NCI-H1048 (cell line): ENCODE measurements around the gene BCL2.

ENCODE experiments used
- DNase-seq: peaks from one replicate; lab custom pipeline; 2025; lab: John Stamatoyannopoulos, UW

The BCL2 gene

DNA sequence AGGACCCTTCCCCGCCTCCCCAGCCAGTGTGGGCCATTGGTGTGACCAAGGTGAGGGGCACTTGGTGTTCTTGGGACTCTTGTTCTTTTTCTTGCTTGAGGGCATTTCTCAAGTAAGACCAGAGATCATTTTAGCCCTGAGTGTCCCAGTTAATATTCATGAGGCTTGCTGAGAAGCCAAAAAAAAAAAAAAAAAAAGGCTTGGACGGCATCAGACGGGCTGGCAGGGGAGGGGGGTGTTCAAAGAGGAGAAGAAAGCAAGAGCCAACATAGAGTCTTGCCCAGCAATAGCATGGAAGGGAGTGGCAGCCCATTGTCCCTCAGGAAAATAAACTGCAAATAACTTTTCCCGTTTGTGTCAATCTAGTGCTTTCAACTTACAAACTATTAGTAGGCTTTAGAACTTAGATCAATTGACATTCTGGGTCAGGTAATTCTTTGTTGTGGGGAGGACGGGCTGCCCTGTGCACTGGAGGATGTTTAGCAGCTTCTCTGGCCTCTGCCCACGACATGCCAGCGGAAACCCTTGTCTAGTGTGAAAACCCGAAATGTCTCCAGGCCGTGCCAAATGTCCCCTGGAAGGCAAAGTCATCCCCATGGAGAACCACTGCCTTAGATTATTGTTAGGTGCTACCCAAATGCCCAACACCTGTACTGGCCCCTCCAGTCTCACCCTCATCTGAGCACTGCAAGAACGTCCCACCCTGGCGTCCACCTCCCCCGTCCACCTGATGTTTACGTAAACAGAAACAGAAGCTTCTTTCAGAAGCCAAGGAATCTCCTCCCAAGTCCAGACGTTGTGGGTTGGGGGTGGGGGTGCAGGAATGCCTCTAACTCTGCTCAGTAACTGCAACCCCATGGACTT is 163.4 kb downstream of the BCL2 start:
- DNase-seq = no peak

DNA sequence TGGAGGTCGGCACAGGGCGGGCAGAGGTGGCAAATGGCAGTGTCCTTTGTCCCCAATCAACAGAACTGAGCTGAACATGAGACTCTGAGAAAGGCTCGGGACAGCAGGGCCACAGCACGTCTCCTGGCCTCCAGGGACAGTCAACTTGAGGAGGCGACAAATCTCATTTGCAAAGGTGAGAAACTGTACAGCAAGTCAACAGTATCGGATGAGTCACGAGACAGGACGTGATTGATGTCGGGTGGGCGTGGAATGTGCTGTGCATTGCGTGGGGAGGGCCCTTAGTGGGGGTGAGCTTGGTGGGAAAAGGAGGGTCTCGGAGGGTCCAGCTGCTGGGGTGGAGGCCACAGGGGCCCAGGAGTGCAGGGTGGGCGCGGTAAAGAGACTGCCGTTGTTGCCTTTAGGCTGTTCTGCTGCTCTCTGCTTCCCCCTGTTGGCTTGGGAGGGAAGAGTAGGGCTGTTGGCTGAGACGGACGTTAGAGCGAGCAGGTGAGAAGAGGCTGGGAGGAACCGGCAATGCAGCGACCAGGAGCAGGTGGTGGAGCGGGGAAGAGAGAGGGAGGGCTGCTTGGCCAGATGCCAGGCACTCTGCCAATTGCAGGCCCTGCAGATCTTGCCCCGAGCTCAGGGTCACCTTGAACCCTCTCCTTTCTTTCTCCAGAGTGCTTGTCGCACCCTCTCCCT is 164.3 kb downstream of the BCL2 start:
- no peak for DNase-seq

DNA sequence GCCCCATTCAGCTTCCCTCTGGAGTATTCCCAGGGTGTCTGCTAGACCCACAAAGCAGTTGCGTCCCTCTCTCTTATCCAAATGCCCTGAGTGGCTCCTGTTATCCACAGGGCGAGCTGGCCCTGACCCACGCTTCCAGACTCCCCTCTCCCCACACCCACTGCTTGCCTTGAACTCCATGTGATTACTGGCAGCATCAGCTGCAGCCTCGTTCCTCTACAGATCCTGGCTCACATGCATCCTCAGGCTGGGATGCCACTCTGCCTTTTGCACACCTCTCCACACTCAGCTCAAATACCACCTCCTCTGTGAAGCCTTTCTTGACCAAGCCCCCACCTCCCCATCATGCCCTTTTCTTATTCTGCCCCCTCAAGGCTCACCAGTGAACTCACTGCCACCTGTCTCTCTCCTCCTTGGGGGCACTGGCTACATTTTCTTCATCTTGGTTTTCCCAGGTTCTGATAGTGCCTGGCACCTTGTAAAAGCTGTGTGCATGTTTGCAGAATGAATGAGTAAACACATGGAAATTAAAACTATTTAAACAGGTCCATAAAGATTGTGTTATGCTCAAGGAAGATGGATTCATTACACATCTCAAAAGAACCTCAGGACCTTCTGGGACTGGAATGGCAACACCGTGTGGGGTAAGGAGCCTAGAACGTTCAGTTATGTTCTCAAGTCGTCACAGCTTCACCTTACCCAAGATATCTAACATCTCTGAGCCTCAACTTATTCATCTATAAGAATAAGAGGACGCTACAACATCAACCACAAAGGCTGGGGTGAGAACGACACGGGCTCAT is 165.0 kb downstream of the BCL2 start:
- no peak for DNase-seq

DNA sequence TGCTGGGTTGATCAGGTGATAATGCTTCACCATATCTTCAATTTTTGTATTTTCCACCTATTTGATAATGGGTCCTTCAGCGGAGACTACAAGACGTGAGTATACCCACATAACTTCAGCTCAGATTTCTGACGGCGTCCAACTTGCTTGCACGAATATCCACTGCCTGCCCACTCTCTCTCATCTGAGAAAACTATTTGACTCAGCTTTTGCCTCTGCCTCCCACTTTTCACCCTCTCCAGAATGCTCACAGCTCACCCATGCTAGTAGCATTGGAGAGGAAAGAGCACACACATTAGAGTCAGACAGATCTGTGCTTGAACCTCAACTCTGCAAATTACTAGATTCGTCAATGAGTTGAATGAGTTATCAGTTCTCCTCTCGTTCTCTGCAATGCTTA is 166.8 kb downstream of the BCL2 start:
- no peak for DNase-seq

DNA sequence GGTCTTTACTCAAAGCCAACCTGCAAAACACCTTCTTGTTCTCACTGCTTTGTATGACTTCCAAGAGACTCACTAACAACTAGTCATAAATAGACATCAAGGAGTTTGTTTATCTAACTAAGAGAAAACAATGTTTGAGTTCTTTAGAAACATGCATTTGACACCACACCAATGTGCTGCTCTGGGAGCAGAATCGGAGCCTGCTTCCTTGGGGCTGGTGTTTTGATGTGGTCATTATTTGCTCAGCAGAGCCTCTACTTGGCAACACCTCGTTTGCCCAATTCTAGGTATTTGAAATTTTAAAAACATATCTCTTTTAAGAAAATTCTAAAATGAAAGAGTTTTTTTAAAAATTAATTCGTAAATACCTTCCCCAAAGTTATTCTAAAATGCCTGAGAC is 167.5 kb downstream of the BCL2 start:
- DNase-seq = no peak

DNA sequence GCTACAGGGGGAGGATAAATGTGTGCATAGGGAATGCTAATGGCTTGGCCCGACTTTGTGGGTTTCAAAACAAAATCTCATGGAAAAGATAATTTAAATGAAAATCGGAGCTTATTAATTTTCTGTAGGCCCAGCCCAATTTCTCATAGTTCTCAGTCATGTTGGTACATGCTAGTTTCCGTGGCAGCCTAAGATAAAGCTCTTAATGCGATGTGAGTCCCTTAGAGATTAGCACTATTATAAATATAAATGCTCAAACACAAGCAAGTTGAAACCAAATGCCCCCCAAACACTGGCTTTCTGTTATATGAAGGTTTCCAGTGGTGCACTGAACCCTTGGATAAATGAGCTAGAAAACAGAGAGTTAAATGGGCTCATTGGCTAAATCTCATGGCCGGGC is 168.0 kb downstream of the BCL2 start:
- DNase-seq = no peak

DNA sequence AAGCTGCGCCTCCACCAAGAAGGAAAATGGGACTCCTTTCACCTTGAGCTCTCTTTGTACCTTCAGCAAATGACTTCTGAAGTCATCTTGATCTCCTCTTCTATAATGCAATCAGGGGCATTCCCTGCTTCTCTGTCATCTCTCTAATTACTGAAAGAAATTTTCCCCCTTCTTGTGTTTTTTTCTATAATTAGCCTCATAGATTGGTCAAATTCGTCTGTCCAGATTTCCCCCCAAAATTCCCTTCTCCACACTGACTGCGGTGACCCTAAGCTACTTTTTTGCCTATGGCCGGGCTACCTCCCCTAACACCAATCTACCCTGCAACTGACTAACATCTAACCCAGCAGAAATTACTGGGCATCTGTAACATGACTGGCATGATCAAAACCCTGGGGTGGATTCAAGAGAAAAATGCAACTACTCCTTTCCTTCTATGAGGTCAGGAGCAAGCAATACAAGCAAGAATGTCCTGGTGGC is 168.6 kb downstream of the BCL2 start:
- no peak for DNase-seq

DNA sequence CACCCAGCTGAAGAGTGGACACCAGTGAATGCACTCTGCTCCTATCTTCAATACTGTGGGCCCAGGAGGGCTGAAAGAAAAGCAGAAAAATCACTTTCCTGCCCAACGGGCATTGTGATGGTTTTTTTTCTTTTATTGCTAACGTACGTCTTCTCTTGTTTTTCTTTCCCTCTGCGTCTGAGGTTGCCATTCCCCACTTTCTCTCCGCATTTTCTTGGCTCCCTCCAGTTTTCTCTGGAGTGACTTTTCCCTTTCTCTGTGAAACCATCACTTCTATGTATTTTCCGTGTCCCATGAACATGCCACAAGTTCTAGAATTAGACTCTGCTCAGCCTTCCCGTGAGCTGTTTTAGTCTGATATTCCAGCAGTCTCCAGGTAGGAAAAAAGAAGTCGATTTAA is 169.2 kb downstream of the BCL2 start:
- DNase-seq = no peak

DNA sequence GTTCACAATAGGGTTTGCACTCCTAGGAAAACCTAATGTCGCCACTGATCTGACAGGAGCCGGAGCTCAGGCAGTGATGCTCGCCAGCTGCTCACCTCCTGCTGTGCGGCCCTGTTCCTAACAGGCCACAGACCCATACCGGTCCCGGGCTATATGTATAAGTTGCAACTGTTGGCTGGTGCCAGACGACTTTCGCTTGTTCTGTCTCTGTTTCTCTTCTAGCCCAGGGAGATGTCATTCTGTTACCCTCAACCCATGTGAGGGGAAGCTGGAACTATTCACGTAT is 170.3 kb downstream of the BCL2 start:
- no peak for DNase-seq

DNA sequence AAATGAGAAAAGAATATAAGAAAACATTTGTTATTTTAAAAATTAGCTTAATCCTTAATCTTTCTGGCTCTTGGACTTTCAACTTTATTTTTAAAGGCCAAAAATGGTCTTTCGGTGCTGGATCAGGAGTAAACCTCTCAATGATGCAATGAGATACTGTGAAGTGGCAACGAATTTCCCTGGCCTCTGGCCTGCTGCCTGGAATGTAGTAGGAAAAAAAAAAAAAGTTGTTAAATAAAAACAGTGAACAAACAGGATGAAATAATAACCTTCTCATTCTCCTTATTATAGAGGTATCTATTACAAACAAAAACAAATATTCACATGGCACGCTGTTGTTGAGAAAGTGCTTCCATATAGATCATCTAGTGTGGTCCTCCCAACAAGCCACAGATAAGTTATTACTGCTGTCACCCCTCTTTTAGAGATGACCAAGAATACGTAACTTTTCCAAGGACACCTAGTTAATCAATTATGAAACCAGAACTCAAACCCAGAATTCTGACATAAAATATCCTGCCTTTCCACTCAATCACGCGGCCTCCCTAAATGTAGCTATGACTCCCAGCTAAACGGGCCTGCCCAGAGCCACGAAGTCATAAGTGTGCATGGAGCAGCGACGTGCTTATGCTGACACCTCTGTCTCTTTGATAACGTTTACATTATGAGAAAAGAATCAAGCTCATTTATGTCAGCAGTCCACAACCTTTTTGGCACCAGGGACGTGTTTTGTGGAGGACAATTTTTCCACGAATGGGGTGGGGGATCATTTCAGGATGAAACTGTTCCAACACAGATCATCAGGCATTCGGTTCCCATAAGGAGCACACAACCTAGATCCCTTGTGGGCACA is 170.9 kb downstream of the BCL2 start:
- no peak for DNase-seq

DNA sequence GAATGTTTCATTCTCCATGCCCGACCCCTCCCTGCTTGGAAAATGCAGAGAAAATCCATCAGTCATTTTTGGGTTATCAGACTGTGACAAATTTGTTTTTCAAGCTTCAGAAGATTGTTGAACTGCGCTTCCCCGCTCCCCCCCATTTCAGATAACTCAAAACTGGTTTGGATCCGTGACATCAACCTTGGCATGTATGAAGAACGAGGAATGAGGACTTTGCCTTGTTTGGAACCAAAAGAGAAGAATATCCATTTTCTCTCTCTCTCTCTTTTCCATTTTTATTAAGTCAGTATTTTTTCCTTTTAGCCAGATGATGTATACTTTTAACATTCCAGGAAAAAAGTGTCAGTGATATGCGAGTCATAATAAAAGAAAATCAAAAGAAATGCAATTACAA is 171.6 kb downstream of the BCL2 start:
- no peak for DNase-seq

DNA sequence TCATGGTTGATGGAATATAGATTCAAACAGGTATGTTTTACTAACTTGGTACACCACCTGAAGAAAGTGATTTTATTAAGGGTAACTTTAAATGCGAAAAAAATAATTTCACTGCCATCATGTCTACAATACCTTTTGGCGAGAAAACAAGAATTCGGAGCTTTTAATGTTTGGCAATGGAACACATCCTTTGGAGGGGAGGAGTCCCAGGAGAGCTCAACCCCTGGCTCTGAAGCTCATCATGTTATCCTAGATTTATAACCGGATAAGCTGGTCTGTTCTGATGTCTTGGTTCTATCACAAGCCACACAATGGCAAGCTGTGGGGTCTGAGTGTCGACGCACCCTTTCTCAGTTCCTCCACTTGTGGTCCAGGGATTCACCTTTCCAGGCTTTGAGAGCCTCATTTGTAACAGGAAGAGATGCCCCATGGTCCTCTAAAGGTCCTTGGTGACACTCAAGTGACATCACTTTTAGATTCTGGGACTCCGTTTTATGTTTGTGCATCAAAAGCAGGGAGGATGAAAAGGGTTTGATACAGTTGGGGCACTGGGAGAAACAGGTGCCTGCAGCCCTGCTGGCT is 172.7 kb downstream of the BCL2 start:
- DNase-seq = no peak

DNA sequence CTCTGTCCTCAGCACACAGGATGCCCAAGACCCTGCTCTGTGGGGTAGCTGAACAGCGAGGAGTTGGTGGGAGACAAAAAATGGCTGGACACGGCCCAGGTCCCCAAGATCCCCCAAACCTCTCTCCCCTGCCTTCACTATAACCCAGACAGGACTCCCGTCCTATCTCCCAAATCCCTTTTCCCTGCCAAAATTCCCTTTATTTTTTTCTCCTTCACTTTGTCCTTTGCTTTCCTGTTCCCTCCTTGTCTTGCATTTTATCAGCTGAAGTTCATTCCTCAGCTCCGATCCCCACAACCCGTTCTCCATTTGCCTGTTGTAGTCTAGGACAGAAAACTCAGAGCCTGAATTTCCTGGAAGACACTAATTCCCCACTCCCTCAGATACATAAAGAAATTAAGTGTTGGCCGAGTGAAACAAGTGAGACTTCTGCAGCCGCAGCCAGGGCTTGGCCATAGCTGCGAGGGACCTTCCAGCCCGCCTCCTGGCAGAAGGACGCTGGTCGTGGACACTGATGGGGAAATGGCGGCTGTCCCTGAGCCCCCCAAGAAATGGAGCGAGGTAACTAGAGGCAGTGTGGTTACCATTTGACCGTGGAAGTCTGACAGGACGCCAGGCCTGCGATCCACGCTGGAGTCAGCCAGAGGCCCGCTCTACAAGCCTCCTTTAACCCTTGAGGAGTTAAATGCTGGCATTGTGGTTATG is 173.6 kb downstream of the BCL2 start:
- no peak for DNase-seq

DNA sequence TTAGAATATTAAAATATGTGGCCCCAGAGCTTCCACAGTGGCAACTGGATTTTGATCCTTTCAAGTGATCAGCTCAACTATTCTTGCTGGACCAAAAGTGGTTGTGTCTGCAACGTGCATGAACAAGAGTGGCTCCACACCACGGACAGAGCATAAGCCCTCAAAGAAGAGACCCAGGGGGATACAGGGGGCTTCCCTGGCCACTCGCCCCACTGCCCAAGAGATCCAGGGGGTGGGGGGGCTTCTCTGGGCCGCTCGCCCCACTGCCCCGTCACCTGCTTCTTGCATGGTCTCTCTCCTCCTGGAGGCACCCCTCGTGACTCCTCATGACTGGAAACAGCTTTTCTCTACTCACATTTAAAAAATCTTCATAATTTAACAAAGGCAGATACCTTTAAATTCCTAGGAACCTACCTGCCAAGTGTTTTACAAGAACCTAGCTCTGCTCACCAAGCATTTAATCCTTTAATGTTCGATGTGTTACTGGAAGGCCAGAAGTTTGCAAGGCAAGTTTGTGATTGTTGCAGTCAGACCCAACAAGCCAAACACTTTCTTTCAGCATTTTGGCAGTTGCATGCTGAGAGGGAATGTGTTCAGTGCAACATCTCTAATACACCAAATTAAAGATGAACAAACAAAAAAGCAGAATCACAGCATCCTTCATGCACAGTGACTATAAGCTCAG is 174.3 kb downstream of the BCL2 start:
- no peak for DNase-seq

DNA sequence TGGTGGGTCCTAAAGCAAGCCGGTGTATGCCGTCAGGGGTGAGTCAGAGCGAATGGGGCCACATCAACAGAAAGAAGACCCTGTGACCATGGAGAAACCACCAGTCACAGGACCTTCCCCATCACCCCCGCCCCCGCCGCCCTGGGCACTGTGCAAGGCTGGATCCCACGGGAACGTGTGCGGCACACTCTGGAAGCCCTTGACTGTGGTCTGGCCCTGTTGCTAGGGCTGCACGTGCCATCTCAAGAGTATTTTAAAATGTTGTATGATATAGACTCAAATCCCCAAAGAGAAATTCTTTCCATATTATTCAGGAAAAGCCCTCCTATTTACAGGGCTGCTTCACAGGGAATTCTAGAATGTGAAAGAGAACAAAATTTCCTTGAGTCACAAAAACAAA is 174.8 kb downstream of the BCL2 start:
- no peak for DNase-seq

DNA sequence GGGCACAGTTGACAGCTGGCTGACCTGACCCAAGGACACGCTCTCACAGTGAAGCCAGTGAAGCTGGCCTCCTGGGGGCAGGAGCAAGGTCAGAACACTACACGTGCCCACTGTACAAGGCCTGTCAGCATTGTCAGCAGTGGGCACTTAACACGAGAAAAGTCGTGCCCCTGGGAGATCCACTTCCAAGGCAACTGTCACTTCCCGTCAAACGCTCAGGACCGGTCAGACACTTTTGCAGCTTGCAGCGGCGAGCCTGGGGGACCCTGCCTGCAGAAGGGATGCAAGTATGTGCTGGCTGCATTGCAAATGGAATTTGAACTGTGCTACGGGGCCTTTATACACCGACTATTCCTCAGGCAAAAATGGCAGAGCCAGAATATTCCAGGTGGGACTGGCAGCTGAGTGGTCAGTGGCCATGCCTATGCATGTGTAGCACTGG is 176.2 kb downstream of the BCL2 start:
- DNase-seq = no peak

DNA sequence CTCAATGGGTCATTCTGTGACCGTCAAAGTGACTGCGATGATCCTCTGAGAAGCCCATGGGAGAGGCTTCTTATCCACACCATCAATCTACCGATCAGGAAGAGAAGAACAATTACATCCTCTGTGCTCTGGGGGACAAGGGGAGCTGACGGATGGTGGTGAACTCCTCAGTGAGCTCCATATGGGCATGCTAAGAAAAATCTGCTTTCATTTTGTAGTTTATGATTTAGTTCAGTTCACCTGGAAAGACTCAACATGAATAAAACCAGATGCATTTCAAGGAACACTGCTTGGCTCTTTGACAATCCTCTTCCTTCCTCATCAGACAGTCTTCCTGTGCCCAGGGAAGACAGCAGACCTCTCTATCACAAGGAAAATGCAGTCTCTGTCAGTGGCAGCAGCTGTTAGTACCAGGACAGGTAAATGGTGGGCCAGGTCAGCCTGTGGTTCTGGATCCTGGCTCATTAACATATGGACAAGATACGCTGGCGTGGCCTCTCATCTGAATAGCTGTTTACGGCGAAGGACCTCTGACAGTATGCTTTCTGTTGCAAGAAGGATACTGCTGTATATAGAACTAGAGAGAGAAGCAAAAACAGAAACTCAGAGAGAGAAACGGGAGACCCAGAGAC is 176.9 kb downstream of the BCL2 start:
- DNase-seq = no peak

DNA sequence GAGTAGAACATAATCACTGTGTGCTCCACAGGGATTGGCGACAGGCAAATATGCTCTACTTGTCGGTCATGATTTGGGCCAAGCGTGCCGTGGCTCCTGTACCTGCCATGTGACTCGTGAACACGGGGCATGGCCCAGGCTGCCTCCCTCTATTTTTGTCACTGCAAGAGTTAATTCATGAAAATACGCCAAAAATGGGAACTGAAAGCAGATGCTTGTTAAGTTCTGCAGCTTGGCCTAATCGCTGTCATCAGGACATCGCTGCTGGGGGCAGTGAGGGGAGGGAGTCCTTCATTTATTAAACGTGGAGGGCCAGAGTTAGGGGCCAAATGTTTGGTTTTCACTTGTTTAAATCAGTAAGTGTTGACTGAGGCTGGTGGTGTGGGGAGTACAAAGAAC is 177.8 kb downstream of the BCL2 start:
- DNase-seq = no peak

DNA sequence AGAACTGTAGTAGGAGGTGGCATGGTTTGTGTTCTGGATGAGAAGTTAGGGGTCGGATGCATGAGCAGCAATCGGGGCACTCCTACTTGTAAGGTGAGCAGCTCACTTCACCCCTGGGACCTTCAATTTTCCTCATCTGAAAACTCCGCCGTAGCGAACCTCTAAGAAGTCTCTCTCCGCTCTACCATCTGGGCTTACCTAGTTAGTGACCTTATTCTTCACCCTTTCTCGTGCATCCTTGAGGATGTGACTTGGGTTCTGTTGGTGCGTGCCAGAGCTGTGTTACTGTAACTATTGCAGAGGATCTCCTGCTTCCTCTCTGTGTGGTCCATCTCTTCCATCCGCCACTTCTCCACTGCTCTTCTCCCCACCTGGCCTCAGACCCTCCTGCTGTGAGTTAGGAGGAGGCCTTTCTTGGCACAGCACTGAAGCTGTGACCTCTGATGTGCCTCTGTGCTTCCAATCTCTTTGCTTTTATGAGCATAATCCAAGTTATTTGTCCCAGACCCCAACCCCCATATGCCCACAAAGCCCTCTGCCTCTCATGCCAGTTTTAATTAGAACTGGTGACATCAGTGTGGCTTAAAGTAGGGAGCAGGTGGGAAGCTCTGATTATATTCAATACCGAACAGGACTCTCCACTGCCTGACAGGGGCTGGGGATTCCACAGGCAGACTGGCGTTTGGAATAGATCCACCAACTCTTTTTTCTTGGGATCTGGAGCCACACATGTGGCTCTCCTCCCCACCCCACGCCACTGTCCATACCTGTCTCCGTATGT is 178.4 kb downstream of the BCL2 start:
- DNase-seq = no peak
